Measurements from ENCODE around the gene NLRC5.
"Not testable (repeated sequence)": the region's sequence is repeated elsewhere in the genome, so short reads cannot be mapped to it uniquely, and the experiment has no call there.

NLRC5 gene

DNA sequence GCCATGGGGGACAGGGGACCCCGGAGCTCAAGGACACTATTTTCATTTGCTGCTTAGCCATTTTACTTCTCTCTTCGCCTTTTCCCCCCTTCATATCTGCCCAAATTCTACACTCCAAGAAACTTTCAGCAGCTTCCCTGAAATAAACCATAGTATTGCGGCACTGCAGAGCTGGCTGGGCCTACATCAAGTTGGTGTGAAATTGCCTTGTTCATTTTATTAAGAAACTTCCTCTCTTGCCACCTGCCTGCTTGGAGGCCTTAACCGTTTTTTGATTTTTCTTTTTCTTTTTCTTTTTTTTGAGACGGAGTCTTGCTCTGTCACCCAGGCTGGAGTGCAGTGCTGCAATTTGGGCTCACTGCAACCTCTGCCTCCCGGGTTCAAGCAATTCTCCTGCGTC is 95.6 kb downstream of the NLRC5 start:
- no peak for DNase-seq

GRCh38 chr16:57087003-57087402 is 97.6 kb downstream of the NLRC5 start:
- DNase-seq: no peak

GRCh38 chr16:57089406-57089805 is 100.0 kb downstream of the NLRC5 start:
- no peak for DNase-seq

GRCh38 chr16:57091200-57091974 is 102.0 kb downstream of the NLRC5 start:
- DNase-seq: no peak

- DNase-seq: peak; percentile 45
Measured at GRCh38 chr16:57091975-57092785, 102.8 kb downstream of the NLRC5 start, which contains the start of gene CPNE2. Gene CPNE2 (plus strand): TSS chr16:57092583. CDS start chr16:57110743, 18,160 bp downstream.

DNA sequence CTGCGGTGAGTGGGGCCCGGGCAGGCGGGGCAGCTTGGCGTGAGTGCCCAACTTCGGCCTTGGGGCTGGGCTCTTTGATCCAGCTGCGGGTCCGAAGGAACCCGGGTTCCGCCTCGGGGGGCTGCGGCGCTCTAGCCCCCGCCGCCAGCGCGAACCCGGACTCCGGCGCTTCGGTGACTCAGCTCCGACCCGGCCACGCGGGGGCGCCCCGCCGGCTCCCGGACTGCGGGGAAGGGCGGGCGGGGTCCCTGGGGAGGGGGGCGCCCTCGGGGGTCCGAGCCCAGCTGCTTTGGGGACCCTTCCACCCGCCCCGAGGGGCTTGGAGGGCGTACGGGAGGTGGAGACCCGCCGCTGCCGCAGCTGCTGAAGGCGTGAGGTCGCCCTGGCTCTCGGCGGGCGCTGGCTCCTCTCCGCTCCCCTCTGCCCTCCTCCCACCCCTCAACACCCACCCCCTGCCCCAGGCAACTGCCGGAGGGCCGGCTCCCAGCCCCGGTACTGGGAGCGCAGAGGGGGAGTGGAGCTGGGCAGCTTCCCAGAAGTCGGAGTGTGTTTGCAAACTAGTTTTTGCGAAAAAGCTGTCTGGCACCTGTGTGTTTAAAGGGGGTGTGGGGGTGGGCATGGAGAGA is 103.5 kb downstream of the NLRC5 start:
- peak; percentile 71 for DNase-seq

- DNase-seq: no peak
Measured at GRCh38 chr16:57093666-57094564, 104.6 kb downstream of the NLRC5 start.

DNA sequence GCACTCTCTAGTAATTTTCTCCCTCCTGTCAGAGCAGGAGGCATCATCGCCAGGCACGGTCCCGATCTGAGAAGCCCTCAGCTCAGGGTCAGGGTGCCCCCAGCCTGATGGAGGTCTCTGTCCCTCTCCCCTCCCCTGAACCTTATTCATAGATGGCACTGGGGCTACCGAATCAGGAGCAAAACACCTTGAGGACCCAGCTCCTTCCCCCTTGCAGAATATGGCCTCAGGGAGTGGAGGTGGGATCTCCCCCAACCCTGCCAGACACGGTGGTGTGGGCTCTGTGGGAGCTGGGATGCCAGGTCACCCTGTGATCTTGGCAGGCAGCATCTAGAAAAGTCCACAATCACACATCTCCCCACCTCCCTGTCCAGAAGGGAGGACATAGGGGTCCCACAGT is 105.6 kb downstream of the NLRC5 start:
- no peak for DNase-seq

DNA sequence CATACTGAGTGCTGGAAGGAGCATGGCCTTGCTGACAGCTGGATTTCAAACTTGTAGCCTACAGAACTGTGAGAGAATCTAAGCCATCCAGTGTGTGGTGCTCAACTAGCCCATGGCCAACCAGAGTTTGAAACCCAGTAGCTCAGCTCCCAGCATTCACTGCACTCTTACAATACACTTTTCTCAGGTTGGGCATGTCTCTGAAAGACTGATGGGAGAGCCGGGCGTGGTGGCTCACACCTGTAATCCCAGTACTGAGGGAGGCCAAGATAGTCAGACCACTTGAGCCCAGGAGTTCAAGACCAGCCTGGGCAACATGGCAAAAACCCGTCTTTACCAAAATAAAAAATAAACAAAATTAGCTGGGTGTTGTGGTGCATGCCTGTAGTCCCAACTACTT is 106.8 kb downstream of the NLRC5 start:
- no peak for DNase-seq

DNA sequence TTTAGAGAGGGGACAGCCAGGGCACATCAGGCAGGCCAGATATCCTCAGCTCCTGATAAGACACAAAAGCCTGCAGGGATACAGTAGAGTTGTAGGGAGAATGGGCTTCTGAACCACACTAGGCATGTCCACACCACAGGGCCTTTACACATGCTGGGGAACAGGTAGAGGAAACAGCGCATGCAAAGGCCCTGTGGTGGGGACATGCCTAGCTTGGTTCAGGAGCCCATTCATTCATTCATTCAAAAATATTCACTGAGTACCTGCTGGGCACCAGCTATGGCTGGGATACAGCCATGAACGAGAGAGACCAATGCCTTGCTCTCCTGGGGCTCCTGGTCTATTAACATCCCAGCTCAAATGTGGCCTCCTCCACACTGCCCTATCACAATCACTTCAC is 107.4 kb downstream of the NLRC5 start:
- no peak for DNase-seq

DNA sequence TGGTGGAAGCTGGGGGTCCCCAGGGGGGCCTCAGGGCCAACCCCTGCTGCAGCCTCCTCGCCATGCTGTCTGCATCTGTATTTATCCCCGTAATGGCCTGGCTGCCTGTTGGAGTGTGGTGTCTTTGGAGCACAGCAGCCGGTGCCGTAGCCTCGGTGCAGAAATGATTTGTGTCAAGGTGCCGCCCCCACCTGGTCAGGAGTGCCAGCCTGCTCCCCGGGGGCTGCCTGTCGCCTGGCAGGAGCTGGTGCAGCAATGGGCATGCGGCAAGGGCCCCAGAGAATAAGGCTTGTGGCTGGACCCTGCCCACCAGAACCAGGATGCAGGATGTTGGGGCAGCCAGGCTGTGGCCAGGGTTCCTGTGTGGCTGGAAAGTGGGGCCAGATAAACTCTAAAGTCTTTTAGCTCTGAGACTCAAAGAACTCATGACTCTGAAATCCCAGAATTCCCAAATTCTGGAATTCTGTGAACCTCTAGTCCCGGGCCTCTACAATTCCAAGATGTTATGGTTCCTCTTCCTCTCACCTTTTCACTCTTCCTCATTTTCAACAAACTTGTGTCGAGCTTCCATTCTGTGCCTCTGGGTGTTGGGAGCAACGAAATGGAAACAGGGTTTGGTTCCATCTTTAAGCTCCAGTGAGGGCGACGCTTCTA is 109.0 kb downstream of the NLRC5 start:
- DNase-seq: no peak

DNA sequence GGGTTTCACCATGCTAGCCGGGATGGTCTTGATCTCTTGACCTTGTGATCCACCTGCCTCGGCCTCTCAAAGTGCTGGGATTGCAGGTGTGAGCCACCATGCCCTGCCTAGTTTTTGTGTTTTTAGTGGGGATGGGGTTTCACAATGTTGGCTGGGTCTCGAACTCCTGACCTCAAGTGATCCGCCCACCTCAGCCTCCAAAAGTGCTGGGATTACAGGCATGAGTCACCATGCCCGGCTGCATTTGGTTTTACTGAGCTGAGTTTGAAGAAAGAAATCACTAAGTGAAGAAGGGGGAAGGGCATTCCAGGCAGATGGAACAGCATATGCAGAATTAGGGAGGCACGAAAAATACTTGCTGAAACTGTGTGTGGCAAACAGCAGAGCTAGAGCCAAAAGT is 110.6 kb downstream of the NLRC5 start:
- DNase-seq: not testable (repeated sequence)

- DNase-seq: no peak
Measured at GRCh38 chr16:57100445-57100844, 111.1 kb downstream of the NLRC5 start.

- no peak for DNase-seq
Measured at GRCh38 chr16:57102888-57103851, 113.8 kb downstream of the NLRC5 start.

DNA sequence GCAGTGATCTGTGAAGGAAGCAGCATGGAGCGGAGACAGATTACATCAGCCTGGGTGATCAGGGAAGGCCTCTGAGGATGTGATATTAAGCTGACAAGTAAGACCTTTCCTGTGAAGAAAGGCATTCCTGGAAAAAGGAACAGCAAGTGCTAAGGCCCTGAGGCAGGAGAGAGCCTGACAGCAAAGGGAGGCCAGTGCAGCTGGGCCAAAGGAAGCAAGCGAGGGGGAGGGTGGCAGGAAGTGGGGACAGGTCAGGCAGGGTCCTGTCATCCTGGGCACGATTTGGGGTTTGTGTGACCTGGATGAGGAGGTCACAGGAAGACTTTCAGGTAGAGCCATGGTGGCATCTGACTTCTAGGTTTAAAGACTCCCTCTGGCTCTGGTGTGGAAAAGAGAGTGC is 115.3 kb downstream of the NLRC5 start:
- no peak for DNase-seq

- no peak for DNase-seq
Measured at GRCh38 chr16:57105184-57105583, 115.8 kb downstream of the NLRC5 start.

DNA sequence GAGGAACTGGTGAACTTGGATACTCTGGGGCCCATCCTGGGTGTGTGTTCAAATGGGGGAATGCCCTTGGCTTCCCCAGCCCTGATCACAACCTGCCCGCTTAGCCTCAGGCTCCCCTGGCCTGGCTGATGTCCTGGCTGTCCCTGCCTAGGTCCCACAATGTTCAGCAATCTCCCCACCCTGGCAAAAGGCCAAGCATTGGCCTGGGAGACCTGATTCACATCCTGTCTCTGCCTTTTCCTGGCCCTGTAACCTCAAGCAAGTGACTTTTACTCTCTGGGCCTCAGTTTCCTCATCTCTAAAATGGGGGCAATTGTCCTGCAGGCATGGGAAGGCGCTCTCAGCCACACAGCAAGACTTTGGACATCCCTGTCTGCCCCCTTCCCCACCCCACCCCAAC is 117.4 kb downstream of the NLRC5 start:
- no peak for DNase-seq

- DNase-seq: no peak
Measured at GRCh38 chr16:57107321-57107922, 118.1 kb downstream of the NLRC5 start.

DNA sequence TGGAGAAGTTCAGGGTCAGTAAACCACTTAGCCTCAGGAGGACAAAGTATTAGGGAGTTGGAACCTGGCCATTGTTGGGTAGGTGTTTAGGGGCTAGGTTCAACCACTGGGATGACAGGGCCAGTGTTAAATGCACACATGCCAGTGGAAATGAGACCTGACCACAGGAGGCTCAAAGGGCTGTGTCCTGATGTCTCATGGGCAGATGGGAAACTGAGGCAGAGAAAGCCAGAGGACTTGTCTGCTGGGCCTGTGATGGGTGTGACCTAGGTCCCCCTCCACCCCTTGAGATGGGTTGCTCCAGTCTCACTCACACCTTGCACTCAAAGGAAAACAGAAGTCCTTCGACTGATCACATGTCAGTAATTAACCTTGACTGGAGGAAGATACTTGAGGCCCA is 119.1 kb downstream of the NLRC5 start:
- DNase-seq: no peak

Measured in activated T-cell treated with anti-CD3 and anti-CD28 coated beads, Interleukin-2, amount 50 U/mL, for 1 hour (primary cell).